Smooth muscle cell (in vitro differentiated cells): ENCODE measurements around the gene CCBE1. TPM values are rescaled to one million over a fixed set of nuclear protein-coding genes. Genes with fewer than 3 reads are reported as not detected.

Source experiments
- DNase-seq: peaks from one replicate; lab custom pipeline; 2025; ENCODE audit not compliant: unreplicated experiment; lab: John Stamatoyannopoulos, UW
- H2AFZ ChIP-seq: fragments of 200-600 bp; sonication (generic); 2 replicates; pipeline ENCODE4 v1.6.0; 2016; ENCODE audit warnings: antibody characterized with exemption, low read depth, mild to moderate bottlenecking
- H3F3A ChIP-seq: fragments of 200-600 bp; sonication (generic); 2 replicates; pipeline ENCODE4 v1.6.0; 2017; ENCODE audit warnings: antibody characterized with exemption, low read depth
- H3K27ac ChIP-seq: fragments of 200-600 bp; sonication (generic); 2 replicates; pipeline ENCODE4 v1.5.1; 2016; ENCODE audit warnings: low read depth, mild to moderate bottlenecking
- H3K27me3 ChIP-seq: fragments of 200-600 bp; sonication (generic); 2 replicates; pipeline ENCODE4 v1.6.1; 2016; ENCODE audit warnings: low read depth, mild to moderate bottlenecking
- H3K36me3 ChIP-seq: fragments of 200-600 bp; sonication (generic); 2 replicates; pipeline ENCODE4 v1.5.1; 2016; ENCODE audit warnings: low read depth
- H3K4me1 ChIP-seq: fragments of 200-600 bp; sonication (generic); 2 replicates; pipeline ENCODE4 v1.5.1; 2016; ENCODE audit warnings: low read depth
- H3K4me2 ChIP-seq: fragments of 200-600 bp; sonication (generic); 2 replicates; pipeline ENCODE4 v1.6.0; 2016; ENCODE audit warnings: mild to moderate bottlenecking
- H3K4me3 ChIP-seq: fragments of 200-600 bp; sonication (generic); 2 replicates; pipeline ENCODE4 v1.5.1; 2016; ENCODE audit warnings: mild to moderate bottlenecking
- H3K79me2 ChIP-seq: fragments of 200-600 bp; sonication (generic); 2 replicates; pipeline ENCODE4 v1.6.0; 2016; ENCODE audit warnings: low read depth, mild to moderate bottlenecking
- H3K9ac ChIP-seq: fragments of 200-600 bp; sonication (generic); 2 replicates; pipeline ENCODE4 v1.6.0; 2016; ENCODE audit warnings: low read depth
- H3K9me3 ChIP-seq: fragments of 200-600 bp; sonication (generic); replicated peaks from 2 replicates; pipeline ENCODE4 v1.5.1; 2016; ENCODE audit warnings: low read depth
- H4K20me1 ChIP-seq: fragments of 200-600 bp; sonication (generic); 2 replicates; pipeline ENCODE4 v1.6.0; 2016; ENCODE audit warnings: low read depth
- WGBS: methylation state at CpG from one replicate; pipeline ENCODE4 v1.1.7; 2016; ENCODE audit warnings: low lambda C conversion rate; 5-methylcytosine and 5-hydroxymethylcytosine counted together
- polyA plus RNA-seq: library from polyadenylated mRNA; unstranded; fragments of >200 nt; fragmentation: Nextera tagmentation; extraction: Ambion mirVana; gene quantifications from 2 replicates; pipeline ENCODE4 v1.2.1, GENCODE V29; 2016
- total RNA-seq: library from RNA; depleted of rRNA; stranded (reverse); fragments of >200 nt; gene quantifications from 2 replicates; pipeline ENCODE4 v1.2.3, GENCODE V29; 2014
- TF ChIP-seq, protein P1 (sequence below): fragments of 200-600 bp; sonication (generic); IDR thresholded peaks from 2 replicates; pipeline ENCODE4 v1.5.1; 2017; ENCODE audit warnings: borderline replicate concordance, mild to moderate bottlenecking, antibody characterized with exemption; ENCODE audit not compliant: insufficient read depth, poor library complexity, severe bottlenecking

The CCBE1 gene
- total and polyA plus RNA-seq, 2 experiments from 2014 or later, result 3.1 TPM; not detected in 1

- Histone ChIP-seq H3K79me2 (no peaks in the 10 kb centered on the region), H3K4me3 (no peak overlapping the region), H3K36me3 (no peaks in the 10 kb centered on the region), H4K20me1 (no peaks in the 10 kb centered on the region), H3K4me2 (no peak overlapping the region), H3K27ac (no peak overlapping the region), H3F3A (no peaks in the 10 kb centered on the region), H3K9ac (no peak overlapping the region), H3K27me3 (peaks cover 62% of the 10 kb centered on the region), H2AFZ (no peak overlapping the region), H3K4me1 (no peaks in the 10 kb centered on the region), H3K9me3 (no peaks in the 10 kb centered on the region)
- WGBS, result 74% methylated on average over 3 of the region's 3 CpGs
- no peak for DNase-seq
- TF ChIP-seq, protein P1, sequence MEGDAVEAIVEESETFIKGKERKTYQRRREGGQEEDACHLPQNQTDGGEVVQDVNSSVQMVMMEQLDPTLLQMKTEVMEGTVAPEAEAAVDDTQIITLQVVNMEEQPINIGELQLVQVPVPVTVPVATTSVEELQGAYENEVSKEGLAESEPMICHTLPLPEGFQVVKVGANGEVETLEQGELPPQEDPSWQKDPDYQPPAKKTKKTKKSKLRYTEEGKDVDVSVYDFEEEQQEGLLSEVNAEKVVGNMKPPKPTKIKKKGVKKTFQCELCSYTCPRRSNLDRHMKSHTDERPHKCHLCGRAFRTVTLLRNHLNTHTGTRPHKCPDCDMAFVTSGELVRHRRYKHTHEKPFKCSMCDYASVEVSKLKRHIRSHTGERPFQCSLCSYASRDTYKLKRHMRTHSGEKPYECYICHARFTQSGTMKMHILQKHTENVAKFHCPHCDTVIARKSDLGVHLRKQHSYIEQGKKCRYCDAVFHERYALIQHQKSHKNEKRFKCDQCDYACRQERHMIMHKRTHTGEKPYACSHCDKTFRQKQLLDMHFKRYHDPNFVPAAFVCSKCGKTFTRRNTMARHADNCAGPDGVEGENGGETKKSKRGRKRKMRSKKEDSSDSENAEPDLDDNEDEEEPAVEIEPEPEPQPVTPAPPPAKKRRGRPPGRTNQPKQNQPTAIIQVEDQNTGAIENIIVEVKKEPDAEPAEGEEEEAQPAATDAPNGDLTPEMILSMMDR, result no peak
Observed at GRCh38 chr18:59540780-59541179, 156.4 kb downstream of the CCBE1 start.

DNA sequence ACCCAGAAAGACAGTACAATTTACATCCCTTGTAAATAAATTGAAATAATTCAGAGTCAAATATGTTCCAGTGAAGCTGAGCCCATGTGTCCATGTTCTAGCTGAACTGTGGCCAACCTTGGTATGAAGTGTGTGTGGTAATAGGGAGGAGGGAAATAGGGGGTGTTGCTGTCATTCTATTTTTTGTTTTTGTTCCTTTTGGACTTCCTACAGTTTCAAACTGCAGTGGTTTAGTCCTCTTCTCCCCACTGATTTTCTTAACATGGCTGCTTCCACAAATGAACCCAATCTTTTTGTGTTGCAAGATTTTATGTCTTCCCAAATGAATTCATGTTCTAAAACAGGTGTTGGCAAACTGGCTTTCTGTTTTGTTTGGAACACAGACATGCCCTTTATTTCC lies 156.9 kb downstream of the CCBE1 start:
- H2AFZ ChIP-seq, result no peak overlapping the region
- H4K20me1 ChIP-seq, result no peaks in the 10 kb centered on the region
- H3K79me2 ChIP-seq, result no peaks in the 10 kb centered on the region
- no peak overlapping the region for H3K4me3 ChIP-seq
- peaks cover 66% of the 10 kb centered on the region for H3K27me3 ChIP-seq
- H3K9ac ChIP-seq, result no peak overlapping the region
- TF ChIP-seq, protein P1, result no peak
- H3K9me3 ChIP-seq, result no peaks in the 10 kb centered on the region
- no peak overlapping the region for H3K4me2 ChIP-seq
- no peaks in the 10 kb centered on the region for H3F3A ChIP-seq
- H3K36me3 ChIP-seq, result no peaks in the 10 kb centered on the region
- H3K27ac ChIP-seq, result no peak overlapping the region
- no peaks in the 10 kb centered on the region for H3K4me1 ChIP-seq
- no peak for DNase-seq

DNA sequence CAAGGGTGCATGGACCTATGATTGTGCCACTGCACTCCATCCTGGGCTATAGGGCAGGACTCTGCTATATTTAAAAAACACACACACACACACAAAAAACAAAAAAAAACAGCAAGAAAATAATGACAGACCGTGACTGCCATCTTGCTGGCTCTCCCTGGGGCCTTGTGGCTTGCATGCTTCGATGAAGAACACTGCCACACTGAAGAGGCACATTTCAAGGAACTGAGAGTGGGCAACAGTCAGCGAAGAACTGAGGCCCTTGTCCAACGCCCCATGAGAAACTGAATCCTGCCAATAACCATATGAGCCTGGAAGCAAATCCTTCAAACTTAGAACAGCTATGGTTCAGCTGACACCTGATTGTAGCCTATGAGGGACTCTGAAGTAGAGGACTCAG lies 158.1 kb downstream of the CCBE1 start:
- 91% methylated on average over 4 of the region's 4 CpGs for WGBS
- Histone ChIP-seq H3K9me3 (no peaks in the 10 kb centered on the region), H3K4me3 (no peak overlapping the region), H3K36me3 (no peaks in the 10 kb centered on the region), H3K4me1 (no peaks in the 10 kb centered on the region), H3F3A (no peaks in the 10 kb centered on the region), H4K20me1 (no peaks in the 10 kb centered on the region), H3K9ac (no peak overlapping the region), H3K27me3 (peaks cover 72% of the 10 kb centered on the region), H2AFZ (no peak overlapping the region), H3K27ac (no peak overlapping the region), H3K4me2 (no peak overlapping the region), H3K79me2 (no peaks in the 10 kb centered on the region)
- no peak for DNase-seq
- TF ChIP-seq, protein P1, result no peak

GRCh38 chr18:59537579-59537978 lies 159.6 kb downstream of the CCBE1 start:
- Histone ChIP-seq H3K9ac (no peak overlapping the region), H3K4me3 (no peak overlapping the region), H2AFZ (no peak overlapping the region), H3K27me3 (peaks cover 77% of the 10 kb centered on the region), H3K27ac (no peak overlapping the region), H3K9me3 (no peaks in the 10 kb centered on the region), H3K36me3 (no peaks in the 10 kb centered on the region), H4K20me1 (no peaks in the 10 kb centered on the region), H3K4me2 (no peak overlapping the region), H3F3A (no peaks in the 10 kb centered on the region), H3K79me2 (no peaks in the 10 kb centered on the region), H3K4me1 (no peaks in the 10 kb centered on the region)
- no peak for DNase-seq
- 67% methylated on average over 3 of the region's 3 CpGs for WGBS
- TF ChIP-seq, protein P1, result no peak
